ENCODE results near the gene PGLYRP2.

Gene PGLYRP2

GRCh38 chr19:15469513-15470297 is 9.6 kb downstream of the PGLYRP2 start:
- TF ChIP-seq FOXA1 (IDR thresholded peaks at IDR 0.05) (no peak), FOXM1 (IDR thresholded peaks at IDR 0.05; ENCODE audit: borderline replicate concordance) (no peak), CTBP1 (IDR thresholded peaks at IDR 0.05; ENCODE audit: borderline replicate concordance) (no peak), L3MBTL2 (conservative IDR thresholded peaks at IDR 0.05) (no peak), TARDBP (IDR thresholded peaks at IDR 0.05) (no peak), BHLHE40 (IDR thresholded peaks at IDR 0.05; ENCODE audit: borderline replicate concordance) (no peak), ELF4 (IDR thresholded peaks at IDR 0.05) (no peak), FOXK2 (IDR thresholded peaks at IDR 0.05) (no peak), SUZ12 (IDR thresholded peaks at IDR 0.05) (no peak), PKNOX1 (IDR thresholded peaks at IDR 0.05) (no peak), HDGF (IDR thresholded peaks at IDR 0.05; ENCODE audit: borderline replicate concordance) (no peak), ARNT (IDR thresholded peaks at IDR 0.05) (no peak), SP1 (IDR thresholded peaks at IDR 0.05) (no peak), LEF1 (IDR thresholded peaks at IDR 0.05; ENCODE audit: borderline replicate concordance) (no peak)
- CTCF ChIA-PET, result interaction anchor here (0.8 kb wide), 1 partner anchor 10 kb away, joined by 3 read pairs; no protein-coding TSS in a partner anchor
- POLR2A ChIA-PET, result no interaction called here
- DNase-seq (ENCODE audit: extremely low spot score), result no peak

GRCh38 chr19:15468675-15469512 is 10.4 kb downstream of the PGLYRP2 start:
- ChIA-PET CTCF (interaction anchor here (0.8 to 1.2 kb wide), 2 partner anchors 11 to 87 kb away, joined by 3 read pairs; no protein-coding TSS in a partner anchor), POLR2A (no interaction called here)
- TF ChIP-seq LEF1 (IDR thresholded peaks at IDR 0.05; ENCODE audit: borderline replicate concordance), result no peak
- TF ChIP-seq PKNOX1 (IDR thresholded peaks at IDR 0.05), result no peak
- DNase-seq (ENCODE audit: extremely low spot score), result no peak

- POLR2A ChIA-PET, result no interaction called here
- CTCF ChIA-PET, result interaction anchor here (1.2 kb wide), 1 partner anchor 88 kb away, joined by 3 read pairs; no protein-coding TSS in a partner anchor
These were observed 11.5 kb downstream of the PGLYRP2 start for GRCh38 chr19:15467734-15468214.

GRCh38 chr19:15466851-15467733 is 12.2 kb downstream of the PGLYRP2 start:
- ChIA-PET POLR2A (no interaction called here), CTCF (interaction anchor here (0.7 kb wide), 1 partner anchor 760 kb away, joined by 3 read pairs; no protein-coding TSS in a partner anchor)
- no peak for DNase-seq (ENCODE audit: extremely low spot score)
- TF ChIP-seq FOXK2 (IDR thresholded peaks at IDR 0.05), result no peak

More at GRCh38 chr19:15467734-15468214, 11.5 kb downstream of the PGLYRP2 start:
- no peak for DNase-seq (ENCODE audit: extremely low spot score)
- TF ChIP-seq PKNOX1 (IDR thresholded peaks at IDR 0.05) (no peak), ELF4 (IDR thresholded peaks at IDR 0.05) (no peak), CTBP1 (IDR thresholded peaks at IDR 0.05; ENCODE audit: borderline replicate concordance) (no peak), LEF1 (IDR thresholded peaks at IDR 0.05; ENCODE audit: borderline replicate concordance) (no peak)

- ChIA-PET POLR2A (interaction anchor here (1.1 kb wide), 1 partner anchor 12 kb away, joined by 4 read pairs; no protein-coding TSS in a partner anchor), CTCF (no interaction called here)
- DNase-seq (ENCODE audit: extremely low spot score), result no peak
- TF ChIP-seq BHLHE40 (IDR thresholded peaks at IDR 0.05; ENCODE audit: borderline replicate concordance) (no peak), LEF1 (IDR thresholded peaks at IDR 0.05; ENCODE audit: borderline replicate concordance) (no peak), CTBP1 (IDR thresholded peaks at IDR 0.05; ENCODE audit: borderline replicate concordance) (no peak), L3MBTL2 (conservative IDR thresholded peaks at IDR 0.05) (no peak), PKNOX1 (IDR thresholded peaks at IDR 0.05) (no peak), FOXM1 (IDR thresholded peaks at IDR 0.05; ENCODE audit: borderline replicate concordance) (no peak), SUZ12 (IDR thresholded peaks at IDR 0.05) (no peak), SP1 (IDR thresholded peaks at IDR 0.05) (no peak), HDGF (IDR thresholded peaks at IDR 0.05; ENCODE audit: borderline replicate concordance) (no peak), FOXA1 (IDR thresholded peaks at IDR 0.05) (no peak), TARDBP (IDR thresholded peaks at IDR 0.05) (no peak), ELF4 (IDR thresholded peaks at IDR 0.05) (no peak), ZNF384 (IDR thresholded peaks at IDR 0.05) (no peak), FOXK2 (IDR thresholded peaks at IDR 0.05) (no peak), ARNT (IDR thresholded peaks at IDR 0.05) (no peak), NFRKB (IDR thresholded peaks at IDR 0.05) (no peak)
These were observed 14.6 kb downstream of the PGLYRP2 start, which contains the start of gene RASAL3 for GRCh38 chr19:15464394-15465385. TSS of gene RASAL3 (minus strand) at chr19:15464544. CDS start at chr19:15464358, 186 bp downstream.

Measured in HEK293T (cell line).